Coronary artery (tissue), 2 donors: ENCODE data around the gene DMBT1.
"Not testable (repeated sequence)": the region's sequence is repeated elsewhere in the genome, so short reads cannot be mapped to it uniquely, and the experiment has no call there.

Experiments used
- DNase-seq: peaks from one replicate; pipeline ENCODE4 v3.0.0-alpha.2; 2017; ENCODE audit warnings: low spot score
- H3K27ac ChIP-seq, 2 donors: fragments of 200-600 bp; sonication (generic); one replicate each; pipeline ENCODE4 v1.5.1; 2016 to 2019
- H3K4me3 ChIP-seq: fragments of 200-600 bp; sonication (generic); 2 replicates; pipeline ENCODE4 v1.5.1; 2016; ENCODE audit warnings: mild to moderate bottlenecking, moderate library complexity
- TF ChIP-seq, protein P1 (sequence below): fragments of 200-600 bp; sonication (generic); IDR thresholded peaks from one replicate; pipeline ENCODE4 v1.5.1; 2019; ENCODE audit warnings: antibody characterized with exemption

DMBT1 gene

DNA sequence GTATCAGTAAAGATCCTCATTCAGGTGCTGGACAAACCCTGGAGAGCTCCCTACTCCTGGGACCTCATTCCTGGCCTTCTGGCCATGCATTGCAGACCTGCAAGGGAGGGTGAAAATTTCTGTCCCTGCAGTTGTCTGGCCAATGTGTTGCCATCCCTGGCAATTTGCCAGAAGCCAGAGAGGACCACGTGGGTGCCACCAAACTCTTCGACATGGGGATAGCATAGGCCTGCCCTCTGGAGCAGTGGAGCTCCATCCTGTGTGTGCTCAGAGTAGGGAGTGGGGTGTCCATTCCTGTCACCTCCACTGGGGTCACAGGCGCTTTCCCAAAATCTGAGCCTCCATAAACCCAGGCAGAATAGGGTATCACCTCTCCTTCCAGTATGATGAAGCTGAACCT is 31.2 kb downstream of the DMBT1 start:
- no peak overlapping the region for H3K4me3 ChIP-seq
- TF ChIP-seq, protein P1, sequence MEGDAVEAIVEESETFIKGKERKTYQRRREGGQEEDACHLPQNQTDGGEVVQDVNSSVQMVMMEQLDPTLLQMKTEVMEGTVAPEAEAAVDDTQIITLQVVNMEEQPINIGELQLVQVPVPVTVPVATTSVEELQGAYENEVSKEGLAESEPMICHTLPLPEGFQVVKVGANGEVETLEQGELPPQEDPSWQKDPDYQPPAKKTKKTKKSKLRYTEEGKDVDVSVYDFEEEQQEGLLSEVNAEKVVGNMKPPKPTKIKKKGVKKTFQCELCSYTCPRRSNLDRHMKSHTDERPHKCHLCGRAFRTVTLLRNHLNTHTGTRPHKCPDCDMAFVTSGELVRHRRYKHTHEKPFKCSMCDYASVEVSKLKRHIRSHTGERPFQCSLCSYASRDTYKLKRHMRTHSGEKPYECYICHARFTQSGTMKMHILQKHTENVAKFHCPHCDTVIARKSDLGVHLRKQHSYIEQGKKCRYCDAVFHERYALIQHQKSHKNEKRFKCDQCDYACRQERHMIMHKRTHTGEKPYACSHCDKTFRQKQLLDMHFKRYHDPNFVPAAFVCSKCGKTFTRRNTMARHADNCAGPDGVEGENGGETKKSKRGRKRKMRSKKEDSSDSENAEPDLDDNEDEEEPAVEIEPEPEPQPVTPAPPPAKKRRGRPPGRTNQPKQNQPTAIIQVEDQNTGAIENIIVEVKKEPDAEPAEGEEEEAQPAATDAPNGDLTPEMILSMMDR, result no peak
- H3K27ac ChIP-seq, result no peak overlapping the region
- DNase-seq, result no peak

DNA sequence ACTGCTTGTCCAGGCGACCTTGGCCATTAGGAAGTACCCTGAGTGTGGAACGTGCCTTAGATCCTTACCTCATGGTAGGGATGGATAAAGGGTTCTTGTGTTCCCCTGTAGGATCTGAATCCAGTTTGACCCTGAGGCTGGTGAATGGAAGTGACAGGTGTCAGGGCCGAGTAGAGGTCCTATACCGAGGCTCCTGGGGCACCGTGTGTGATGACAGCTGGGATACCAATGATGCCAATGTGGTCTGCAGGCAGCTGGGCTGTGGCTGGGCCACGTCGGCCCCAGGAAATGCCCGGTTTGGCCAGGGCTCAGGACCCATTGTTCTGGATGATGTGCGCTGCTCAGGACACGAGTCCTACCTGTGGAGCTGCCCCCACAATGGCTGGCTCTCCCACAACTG is 31.6 kb downstream of the DMBT1 start:
- no peak overlapping the region for H3K27ac ChIP-seq
- H3K4me3 ChIP-seq, result no peak overlapping the region
- TF ChIP-seq, protein P1, result no peak
- DNase-seq, result no peak

DNA sequence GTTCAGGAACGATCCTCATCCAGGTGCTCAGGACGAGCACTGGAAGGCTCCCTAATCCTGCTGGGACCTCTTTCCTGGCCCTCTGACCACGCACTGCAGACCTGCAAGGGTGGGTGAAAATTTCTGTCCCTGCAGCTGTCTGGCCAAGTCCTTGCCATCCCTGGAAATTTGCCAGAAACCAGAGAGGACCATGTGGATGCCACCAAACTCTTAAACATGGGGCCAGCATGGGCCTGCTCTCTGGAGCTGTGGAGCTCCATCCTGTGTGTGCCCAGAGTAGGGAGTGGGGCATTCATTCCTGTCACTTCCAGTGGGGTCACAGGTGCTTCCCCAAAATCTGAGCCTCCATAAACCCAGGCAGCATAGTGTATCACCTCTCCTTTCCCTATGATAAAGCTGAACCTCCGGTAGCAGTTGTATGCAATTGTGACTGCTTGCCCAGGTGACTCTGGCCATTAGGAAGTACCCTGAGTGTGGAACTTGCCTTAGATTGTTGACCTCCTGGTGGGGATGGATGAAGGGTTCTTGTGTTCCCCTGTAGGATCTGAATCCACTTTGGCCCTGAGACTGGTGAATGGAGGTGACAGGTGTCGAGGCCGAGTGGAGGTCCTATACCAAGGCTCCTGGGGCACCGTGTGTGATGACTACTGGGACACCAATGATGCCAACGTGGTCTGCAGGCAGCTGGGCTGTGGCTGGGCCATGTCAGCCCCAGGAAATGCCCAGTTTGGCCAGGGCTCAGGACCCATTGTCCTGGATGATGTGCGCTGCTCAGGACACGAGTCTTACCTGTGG is 57.1 kb downstream of the DMBT1 start:
- TF ChIP-seq, protein P1, result no peak
- no peak for DNase-seq
- H3K4me3 ChIP-seq, result no peak overlapping the region
- H3K27ac ChIP-seq, result no peak overlapping the region

DNA sequence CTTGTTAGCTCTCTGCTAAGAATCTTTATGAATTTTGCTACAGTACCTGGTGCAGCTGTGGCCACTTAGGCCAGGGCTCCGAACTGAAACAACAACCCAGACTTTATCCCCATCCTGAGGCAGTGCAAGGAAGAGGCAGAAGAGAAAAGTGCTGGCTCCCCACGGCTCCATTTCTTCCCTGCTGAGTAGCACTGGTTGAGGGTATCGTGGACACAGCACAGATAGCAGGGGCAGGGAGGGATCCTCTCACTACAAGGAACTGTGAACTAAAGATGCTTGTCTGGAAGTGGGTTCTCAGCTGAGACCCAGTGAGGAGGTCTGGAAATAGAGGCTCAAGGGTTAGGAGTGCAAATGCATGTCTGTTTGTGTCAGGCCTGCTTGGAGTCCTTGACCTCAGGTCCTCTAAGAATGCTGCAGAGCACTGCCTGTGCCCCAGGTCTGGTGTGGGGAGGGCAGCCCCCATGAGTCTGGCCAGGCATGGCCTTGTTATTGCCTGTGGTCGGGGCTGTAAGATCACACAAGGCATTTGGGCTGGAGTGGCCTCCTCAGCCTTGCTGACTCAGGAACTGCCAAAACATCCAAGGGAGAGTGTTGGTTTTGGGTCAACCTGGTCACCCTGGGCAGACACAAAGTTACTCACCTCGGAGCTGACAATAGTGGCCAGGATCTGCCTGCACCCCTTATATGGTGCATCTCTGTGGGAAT is 58.1 kb downstream of the DMBT1 start:
- H3K4me3 ChIP-seq, result no peak overlapping the region
- no peak overlapping the region for H3K27ac ChIP-seq
- DNase-seq, result no peak
- TF ChIP-seq, protein P1, result no peak

- not testable (repeated sequence) for DNase-seq, H3K27ac ChIP-seq
Observed at GRCh38 chr10:122620961-122621360, 60.4 kb downstream of the DMBT1 start.

GRCh38 chr10:122624546-122624945 is 64.0 kb downstream of the DMBT1 start:
- TF ChIP-seq, protein P1, result no peak
- Histone ChIP-seq H3K27ac (no peak overlapping the region), H3K4me3 (no peak overlapping the region)
- no peak for DNase-seq

More at GRCh38 chr10:122620961-122621360, 60.4 kb downstream of the DMBT1 start:
- H3K4me3 ChIP-seq, result not testable (repeated sequence)

- TF ChIP-seq, protein P1, result no peak
- Histone ChIP-seq H3K4me3 (no peak overlapping the region), H3K27ac (no peak overlapping the region)
- DNase-seq, result no peak
Observed at GRCh38 chr10:122630526-122630925, 70.0 kb downstream of the DMBT1 start.
